CD14-positive monocyte (primary cell): ENCODE data around the gene NUDT9. TPM values are rescaled to one million over a fixed set of nuclear protein-coding genes. Genes with fewer than 3 reads are reported as not detected.

Experiments used
- DNase-seq, 3 donors: peaks; one replicate each; pipeline ENCODE4 v3.0.0-alpha.2; 2011 to 2022
- H2AFZ ChIP-seq: 2 replicates; pipeline ENCODE4 v1.6.0; 2012; ENCODE audit warnings: mild to moderate bottlenecking, low read depth, low read length, inconsistent platforms; ENCODE audit not compliant: insufficient read depth, poor library complexity, severe bottlenecking
- H3K27ac ChIP-seq, 2 donors: 1 replicate in 1 of 2; 2 replicates in 1 of 2; pipeline ENCODE4 v1.5.1; 2012 to 2013; ENCODE audit warnings: low read length in 2 of 2, control low read depth in 1 of 2, inconsistent platforms in 1 of 2, low read depth in 1 of 2, mild to moderate bottlenecking in 1 of 2
- H3K27me3 ChIP-seq, 2 donors: one replicate each; pipeline versions ENCODE4 v1.6.0 to v1.6.1; 2011 to 2013; ENCODE audit warnings: low read length in 2 of 2; ENCODE audit not compliant: control insufficient read depth in 2 of 2, insufficient read depth in 2 of 2
- H3K36me3 ChIP-seq, 2 donors: replicated peaks in 1 of 2; 1 replicate in 1 of 2; 2 replicates in 1 of 2; pipeline versions ENCODE4 v1.5.1 to v1.6.1; 2012 to 2013; ENCODE audit warnings: low read length in 2 of 2, control low read depth in 1 of 2, inconsistent platforms in 1 of 2, mild to moderate bottlenecking in 1 of 2; ENCODE audit not compliant: insufficient read depth in 2 of 2, control insufficient read depth in 1 of 2
- H3K4me1 ChIP-seq, 2 donors: 1 replicate in 1 of 2; 2 replicates in 1 of 2; pipeline versions ENCODE4 v1.5.1 to v1.6.1; 2012 to 2013; ENCODE audit warnings: low read length in 2 of 2, control low read depth in 1 of 2, inconsistent platforms in 1 of 2, mild to moderate bottlenecking in 1 of 2, moderate library complexity in 1 of 2; ENCODE audit not compliant: insufficient read depth in 2 of 2, control insufficient read depth in 1 of 2
- H3K4me2 ChIP-seq: replicated peaks from 2 replicates; pipeline ENCODE3; 2012; ENCODE audit warnings: low read length, moderate library complexity, mild to moderate bottlenecking; ENCODE audit not compliant: poor library complexity, severe bottlenecking; ENCODE audit errors: extremely low read depth
- H3K4me3 ChIP-seq, 3 experiments: fragments of 200-600 bp in 1 of 3; sonication (generic) in 1 of 3; replicated peaks in 1 of 3; 1 replicate in 2 of 3; 2 replicates in 1 of 3; pipeline ENCODE4 v1.5.1; 2011 to 2013; ENCODE audit warnings: low read length in 3 of 3, mild to moderate bottlenecking in 3 of 3, control low read depth in 2 of 3, low read depth in 2 of 3, inconsistent platforms in 1 of 3, moderate library complexity in 1 of 3
- H3K79me2 ChIP-seq: 2 replicates; pipeline ENCODE4 v1.6.0; 2012; ENCODE audit warnings: mild to moderate bottlenecking, control low read depth, inconsistent platforms, low read length, moderate library complexity; ENCODE audit not compliant: insufficient read depth
- H3K9ac ChIP-seq: 2 replicates; pipeline ENCODE4 v1.6.0; 2017; ENCODE audit warnings: low read length, mild to moderate bottlenecking; ENCODE audit not compliant: insufficient read depth, poor library complexity, severe bottlenecking
- H3K9me3 ChIP-seq, 2 donors: replicated peaks in 1 of 2; 1 replicate in 1 of 2; 2 replicates in 1 of 2; pipeline versions ENCODE4 v1.5.1 to v1.6.1; 2012 to 2013; ENCODE audit warnings: low read length in 2 of 2, control low read depth in 1 of 2; ENCODE audit not compliant: control insufficient read depth in 1 of 2, insufficient read depth in 1 of 2
- H4K20me1 ChIP-seq: 2 replicates; pipeline ENCODE4 v1.6.0; 2012; ENCODE audit warnings: mild to moderate bottlenecking, low read length, control low read depth, moderate library complexity; ENCODE audit not compliant: insufficient read depth
- H3K27ac Mint-ChIP-seq, 7 donors: one replicate each; pipeline ENCODE4 v1.8.0; 2020; ENCODE audit warnings: mild to moderate bottlenecking in 7 of 7, mixed read lengths in 7 of 7, moderate library complexity in 6 of 7, inconsistent platforms in 2 of 7
- H3K27me3 Mint-ChIP-seq, 3 donors: one replicate each; pipeline ENCODE4 v1.8.0; 2021 to 2022; ENCODE audit warnings: low read depth in 3 of 3, mild to moderate bottlenecking in 3 of 3, mixed read lengths in 3 of 3, moderate library complexity in 3 of 3, inconsistent platforms in 1 of 3
- H3K36me3 Mint-ChIP-seq, 2 donors: one replicate each; pipeline ENCODE4 v1.8.0; 2020; ENCODE audit warnings: mixed read lengths in 2 of 2, inconsistent platforms in 1 of 2, mild to moderate bottlenecking in 1 of 2
- H3K4me1 Mint-ChIP-seq: one replicate; pipeline ENCODE4 v1.8.0; 2020; ENCODE audit warnings: mild to moderate bottlenecking, mixed read lengths
- H3K4me3 Mint-ChIP-seq, 2 donors: one replicate each; pipeline ENCODE4 v1.8.0; 2020; ENCODE audit warnings: mild to moderate bottlenecking in 2 of 2, mixed read lengths in 2 of 2, moderate library complexity in 1 of 2
- H3K9me3 Mint-ChIP-seq, 7 donors: one replicate each; pipeline ENCODE4 v1.8.0; 2020 to 2022; ENCODE audit warnings: mixed read lengths in 7 of 7, mild to moderate bottlenecking in 6 of 7, moderate library complexity in 6 of 7, inconsistent platforms in 2 of 7
- WGBS: methylation state at CpG from one replicate; pipeline ENCODE4 v1.1.5; 2013; ENCODE audit warnings: missing lambda C conversion rate; ENCODE audit not compliant: insufficient coverage; 5-methylcytosine and 5-hydroxymethylcytosine counted together
- intact Hi-C, 2 donors: fragments of 100-400 bp; cut with micrococcal nuclease; formaldehyde crosslinking; loops; one replicate each; pipeline versions ENCODE4 v1.15.0 to v1.15.1; 2023
- polyA plus RNA-seq, 3 donors: library from polyadenylated mRNA; depleted of rRNA in 1 of 3; unstranded in 2 of 3; stranded (reverse) in 1 of 3; fragments of 300-500 nt in 2 of 3; fragments of >200 nt in 1 of 3; fragmentation: Illumina TruSeq in 2 of 3; gene quantifications; 1 replicate in 2 of 3; 2 replicates in 1 of 3; pipeline ENCODE4 v1.2.3, GENCODE V29; 2012 to 2021
- TF ChIP-seq, protein P1 (sequence below): fragments of 200-600 bp; IDR thresholded peaks from one replicate; pipeline ENCODE4 v1.8.0; 2022; ENCODE audit warnings: antibody characterized with exemption, mild to moderate bottlenecking

Gene NUDT9
- polyA plus RNA-seq, 3 donors = 9.6 to 14.3 (median 12.5) TPM

DNA sequence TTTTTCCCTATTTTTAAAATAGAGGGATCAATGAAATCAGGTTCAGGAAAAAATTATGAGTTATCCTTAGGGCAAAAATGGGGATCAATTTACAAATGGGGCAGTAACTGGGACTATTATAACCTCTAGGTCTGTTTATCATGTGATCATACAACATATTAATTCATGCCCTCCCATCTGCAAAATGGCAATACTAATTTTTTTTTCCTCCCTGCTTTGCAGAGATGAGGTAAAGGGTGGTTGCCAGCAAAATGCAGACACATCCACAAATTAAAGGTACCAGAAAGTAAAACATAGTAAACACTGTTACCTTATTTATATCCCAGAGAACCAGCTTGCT lies 31.9 kb upstream of the NUDT9 start:
- peaks cover 6 to 9% of the 10 kb centered on the region in 2 donors for H3K36me3 Mint-ChIP-seq
- H3K4me3 ChIP-seq = peak overlapping the region; percentile 94 to 98 (median 97)
- H3K4me1 Mint-ChIP-seq = peaks cover 39% of the 10 kb centered on the region
- DNase-seq = no peak
- H3K79me2 ChIP-seq = peaks cover 59% of the 10 kb centered on the region
- no peaks in the 10 kb centered on the region for H3K27me3 ChIP-seq
- peaks cover 0 to 4% (median 0%) of the 10 kb centered on the region in 3 donors for H3K27me3 Mint-ChIP-seq
- peaks cover 40% of the 10 kb centered on the region for H4K20me1 ChIP-seq
- H3K36me3 ChIP-seq = no peaks in the 10 kb centered on the region
- peak overlapping the region; percentile 91 for H3K4me2 ChIP-seq
- H3K27ac Mint-ChIP-seq = peak overlapping the region; percentile 90 to 96 (median 95)
- H3K9ac ChIP-seq = peak overlapping the region; percentile 75
- H3K27ac ChIP-seq = peak overlapping the region; percentile 91 to 92
- TF ChIP-seq, protein P1, sequence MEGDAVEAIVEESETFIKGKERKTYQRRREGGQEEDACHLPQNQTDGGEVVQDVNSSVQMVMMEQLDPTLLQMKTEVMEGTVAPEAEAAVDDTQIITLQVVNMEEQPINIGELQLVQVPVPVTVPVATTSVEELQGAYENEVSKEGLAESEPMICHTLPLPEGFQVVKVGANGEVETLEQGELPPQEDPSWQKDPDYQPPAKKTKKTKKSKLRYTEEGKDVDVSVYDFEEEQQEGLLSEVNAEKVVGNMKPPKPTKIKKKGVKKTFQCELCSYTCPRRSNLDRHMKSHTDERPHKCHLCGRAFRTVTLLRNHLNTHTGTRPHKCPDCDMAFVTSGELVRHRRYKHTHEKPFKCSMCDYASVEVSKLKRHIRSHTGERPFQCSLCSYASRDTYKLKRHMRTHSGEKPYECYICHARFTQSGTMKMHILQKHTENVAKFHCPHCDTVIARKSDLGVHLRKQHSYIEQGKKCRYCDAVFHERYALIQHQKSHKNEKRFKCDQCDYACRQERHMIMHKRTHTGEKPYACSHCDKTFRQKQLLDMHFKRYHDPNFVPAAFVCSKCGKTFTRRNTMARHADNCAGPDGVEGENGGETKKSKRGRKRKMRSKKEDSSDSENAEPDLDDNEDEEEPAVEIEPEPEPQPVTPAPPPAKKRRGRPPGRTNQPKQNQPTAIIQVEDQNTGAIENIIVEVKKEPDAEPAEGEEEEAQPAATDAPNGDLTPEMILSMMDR = no peak
- peak overlapping the region; percentile 96 for H2AFZ ChIP-seq
- peak overlapping the region; percentile 86 to 98 for H3K4me3 Mint-ChIP-seq
- peaks cover 0 to 7% (median 0%) of the 10 kb centered on the region in 7 donors for H3K9me3 Mint-ChIP-seq
- intact Hi-C loops = no loop called here
- no peaks in the 10 kb centered on the region for H3K9me3 ChIP-seq
- H3K4me1 ChIP-seq = peaks cover 28 to 52% of the 10 kb centered on the region in 2 donors

DNA sequence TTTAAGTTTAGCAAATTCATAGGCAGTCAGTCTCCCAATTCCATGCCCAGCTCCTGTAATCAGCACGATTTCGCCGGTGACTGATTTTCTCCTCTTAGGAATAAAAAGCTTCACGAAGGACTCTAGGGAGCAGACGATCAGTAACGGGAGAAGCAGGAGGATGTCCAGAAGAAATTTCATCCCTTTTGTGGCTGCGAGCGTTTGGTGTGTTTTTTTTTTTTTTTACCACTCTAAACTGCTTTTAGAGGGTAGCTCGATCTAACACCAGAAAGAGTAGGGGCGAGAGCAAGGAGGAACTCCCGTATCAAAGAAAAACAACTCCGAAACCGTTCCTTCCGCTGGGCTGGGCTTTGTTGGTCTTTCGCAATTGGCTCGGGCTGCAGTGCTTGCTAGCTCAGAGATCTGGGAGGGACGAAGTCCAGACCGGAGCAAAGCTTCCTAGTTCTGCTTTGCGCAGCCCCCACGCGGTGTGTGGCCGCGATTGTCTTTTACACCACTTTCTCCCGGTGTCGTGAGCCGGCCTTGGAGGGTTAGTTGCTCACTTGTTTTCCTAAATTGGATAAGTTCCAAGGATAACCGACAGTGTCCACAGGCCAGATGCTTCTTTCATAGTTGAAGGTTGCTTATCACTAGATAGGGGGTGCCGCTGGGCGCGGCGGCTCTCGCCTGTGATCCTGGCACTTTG lies 31.3 kb upstream of the NUDT9 start, which contains the start of gene HSD17B11:
HSD17B11 (minus strand) TSS at position 298 of the 685 bp plus-strand sequence; CDS start at position 180, 118 bp downstream.
- Mint-ChIP-seq H3K27ac (peak within 1 kb of the TSS; percentile 90 to 96 (median 95)), H3K4me3 (peak within 1 kb of the TSS; percentile 86 to 98), H3K27me3 (peaks cover 0 to 4% (median 0%) of the 10 kb centered on the region in 3 donors), H3K4me1 (peaks cover 37% of the 10 kb centered on the region), H3K36me3 (peaks cover 6 to 9% of the 10 kb centered on the region in 2 donors), H3K9me3 (peaks cover 0 to 7% (median 0%) of the 10 kb centered on the region in 7 donors)
- Histone ChIP-seq H3K36me3 (no peaks in the 10 kb centered on the region), H2AFZ (peak within 1 kb of the TSS; percentile 96), H3K9me3 (no peaks in the 10 kb centered on the region), H3K79me2 (peaks cover 54% of the 10 kb centered on the region), H3K4me1 (peaks cover 23 to 47% of the 10 kb centered on the region in 2 donors), H3K4me2 (peak within 1 kb of the TSS; percentile 91), H3K27ac (peak within 1 kb of the TSS; percentile 91 to 92), H3K9ac (peak within 1 kb of the TSS; percentile 75), H3K27me3 (no peaks in the 10 kb centered on the region), H4K20me1 (peaks cover 35% of the 10 kb centered on the region), H3K4me3 (peak within 1 kb of the TSS; percentile 94 to 98 (median 97))
- TF ChIP-seq, protein P1 = no peak
- peak; percentile 89 to 96 (median 91) for DNase-seq
- under 1% methylated on average over 23 of the region's 32 CpGs for WGBS
- intact Hi-C loops = no loop called here
